Heart left ventricle (tissue), 13 donors: ENCODE results near the gene IMMP2L.

Experiments used
- POLR2A ChIP-seq, 2 donors: fragments of 450-650 bp; IDR thresholded peaks; one replicate each; pipeline ENCODE4 v1.6.1; 2017; ENCODE audit warnings: antibody characterized with exemption in 2 of 2, mild to moderate bottlenecking in 2 of 2, moderate library complexity in 2 of 2
- TF ChIP-seq, protein P1 (sequence below), 12 donors: fragments of 200-600 bp; sonication (generic) in 4 of 12; IDR thresholded peaks; one replicate each; pipeline versions ENCODE4 v1.5.0 to v1.8.0; 2018 to 2022; ENCODE audit warnings: antibody characterized with exemption in 12 of 12, mild to moderate bottlenecking in 5 of 12
- donor health status: ischemic (EF 13 %, LVEDD 7.1; RV severe dilation, severe dysfunction).
- donor health status: DM: no; HTN: yes; CAD: no.
- donor health status: DM: no; HTN: no; CAD: no.
- donor health status: ischemic (EF 25% LVEDD 6.9; RV normal size, moderate dysfunction).
- donor health status: ischemic (EF 25% LVEDD 5.7; RV mildly dilated, moderate dysfunction).
- donor health status: ischemic (EF 35%, LVEDD 5.7; RV mildly dilated, moderate dysfunction).
- donor health status: nonischemic (EF 11% LVEDD 7.7; RV severe dilation, severe dysfunction).
- donor health status: DM: yes; HTN: yes; CAD: no.
- donor health status: PGD.
- donor health status: ischemic (EF 29% LVEDD 5.4; RV normal size, mild dysfunction).
- donor health status: nonischemic (EF 23%, LVEDD 6.1; RV moderate dilation, normal function).

DNA sequence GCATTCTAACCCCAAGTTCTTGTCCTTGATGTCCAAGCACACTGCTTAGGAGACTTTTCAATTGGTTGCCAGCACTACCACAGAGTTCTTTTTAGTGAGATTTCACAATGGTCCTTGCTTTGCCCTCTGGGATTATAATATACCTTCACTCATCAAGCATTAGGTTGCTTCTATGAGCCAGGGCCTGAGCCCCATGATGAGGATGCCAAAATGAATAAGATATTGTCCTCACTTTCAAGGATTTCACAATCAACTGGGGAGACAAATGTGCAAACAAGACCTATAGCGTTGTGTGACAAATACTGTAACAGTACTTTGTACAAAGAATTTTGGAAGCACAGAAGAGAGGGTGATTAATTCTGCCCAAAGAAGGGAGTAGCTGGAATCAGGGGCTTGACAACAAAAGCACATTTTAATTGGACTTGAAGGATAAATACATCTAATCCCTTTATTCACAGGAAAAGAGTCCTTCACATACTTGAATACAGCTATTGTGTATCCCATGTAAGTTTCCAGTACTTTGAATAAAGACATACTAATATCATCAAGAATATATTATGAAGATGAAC lies 734.9 kb downstream of the IMMP2L start:
- TF ChIP-seq, protein P1, sequence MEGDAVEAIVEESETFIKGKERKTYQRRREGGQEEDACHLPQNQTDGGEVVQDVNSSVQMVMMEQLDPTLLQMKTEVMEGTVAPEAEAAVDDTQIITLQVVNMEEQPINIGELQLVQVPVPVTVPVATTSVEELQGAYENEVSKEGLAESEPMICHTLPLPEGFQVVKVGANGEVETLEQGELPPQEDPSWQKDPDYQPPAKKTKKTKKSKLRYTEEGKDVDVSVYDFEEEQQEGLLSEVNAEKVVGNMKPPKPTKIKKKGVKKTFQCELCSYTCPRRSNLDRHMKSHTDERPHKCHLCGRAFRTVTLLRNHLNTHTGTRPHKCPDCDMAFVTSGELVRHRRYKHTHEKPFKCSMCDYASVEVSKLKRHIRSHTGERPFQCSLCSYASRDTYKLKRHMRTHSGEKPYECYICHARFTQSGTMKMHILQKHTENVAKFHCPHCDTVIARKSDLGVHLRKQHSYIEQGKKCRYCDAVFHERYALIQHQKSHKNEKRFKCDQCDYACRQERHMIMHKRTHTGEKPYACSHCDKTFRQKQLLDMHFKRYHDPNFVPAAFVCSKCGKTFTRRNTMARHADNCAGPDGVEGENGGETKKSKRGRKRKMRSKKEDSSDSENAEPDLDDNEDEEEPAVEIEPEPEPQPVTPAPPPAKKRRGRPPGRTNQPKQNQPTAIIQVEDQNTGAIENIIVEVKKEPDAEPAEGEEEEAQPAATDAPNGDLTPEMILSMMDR (IDR thresholded peaks at IDR 0.05), result no peak
- no peak for TF ChIP-seq POLR2A (IDR thresholded peaks at IDR 0.05)
